H9 (cell line): ENCODE results near the gene ARHGDIB. TPM values are rescaled to one million over a fixed set of nuclear protein-coding genes. Genes with fewer than 3 reads are reported as not detected.

Experiments used
- DNase-seq: peaks from one replicate; pipeline ENCODE4 v3.0.0-alpha.2; 2017
- H2AFZ ChIP-seq: one replicate; pipeline ENCODE4 v1.6.1; 2013; ENCODE audit warnings: mild to moderate bottlenecking, low read length, control low read depth, moderate library complexity
- H2AK5ac ChIP-seq: 2 replicates; pipeline ENCODE4 v1.6.1; 2013; ENCODE audit warnings: low read length, control low read depth, mixed read lengths; ENCODE audit not compliant: insufficient read length
- H2BK120ac ChIP-seq: one replicate; pipeline ENCODE4 v1.6.1; 2013; ENCODE audit warnings: low read depth, mild to moderate bottlenecking, low read length, control low read depth, inconsistent platforms; ENCODE audit not compliant: poor library complexity, severe bottlenecking
- H2BK12ac ChIP-seq: 2 replicates; pipeline ENCODE4 v1.6.1; 2013; ENCODE audit warnings: low read length, control low read depth, mixed read lengths, low read depth; ENCODE audit not compliant: insufficient read length
- H2BK15ac ChIP-seq: 2 replicates; pipeline ENCODE4 v1.6.1; 2013; ENCODE audit warnings: low read depth, low read length, control low read depth
- H2BK20ac ChIP-seq: one replicate; pipeline ENCODE4 v1.6.1; 2013; ENCODE audit warnings: low read depth, mild to moderate bottlenecking, low read length, control low read depth, inconsistent platforms; ENCODE audit not compliant: poor library complexity, severe bottlenecking
- H2BK5ac ChIP-seq: 2 replicates; pipeline ENCODE4 v1.6.1; 2013; ENCODE audit warnings: low read length, control low read depth, mixed read lengths; ENCODE audit not compliant: insufficient read length
- H3K14ac ChIP-seq: 2 replicates; pipeline ENCODE4 v1.6.1; 2013; ENCODE audit warnings: low read length, control low read depth; ENCODE audit not compliant: insufficient read depth
- H3K18ac ChIP-seq: 2 replicates; pipeline ENCODE4 v1.6.1; 2013; ENCODE audit warnings: low read depth, mild to moderate bottlenecking, mixed read lengths, low read length, control low read depth; ENCODE audit not compliant: insufficient read length
- H3K23ac ChIP-seq: 2 replicates; pipeline ENCODE4 v1.6.1; 2013; ENCODE audit warnings: low read length, control low read depth, mixed read lengths, low read depth; ENCODE audit not compliant: insufficient read length
- H3K23me2 ChIP-seq: 2 replicates; pipeline ENCODE4 v1.6.1; 2013; ENCODE audit warnings: low read depth, mild to moderate bottlenecking, mixed read lengths, low read length, control low read depth; ENCODE audit not compliant: insufficient read length, poor library complexity, severe bottlenecking
- H3K27ac ChIP-seq: 2 replicates; pipeline ENCODE4 v1.5.1; 2013; ENCODE audit warnings: low read length, control low read depth, mixed read lengths, low read depth; ENCODE audit not compliant: insufficient read length
- H3K27me3 ChIP-seq: 2 replicates; pipeline ENCODE4 v1.6.1; 2013; ENCODE audit warnings: low read length, control low read depth, inconsistent platforms; ENCODE audit not compliant: insufficient read depth
- H3K4ac ChIP-seq: 2 replicates; pipeline ENCODE4 v1.6.1; 2013; ENCODE audit warnings: low read depth, mild to moderate bottlenecking, control low read depth, inconsistent platforms, low read length, moderate library complexity
- H3K4me1 ChIP-seq: 2 replicates; pipeline ENCODE4 v1.6.1; 2013; ENCODE audit warnings: low read length, control low read depth, inconsistent platforms; ENCODE audit not compliant: insufficient read depth
- H3K4me2 ChIP-seq: 2 replicates; pipeline ENCODE4 v1.6.1; 2013; ENCODE audit warnings: low read length, control low read depth, mixed read lengths; ENCODE audit not compliant: insufficient read length, insufficient read depth
- H3K56ac ChIP-seq: 2 replicates; pipeline ENCODE4 v1.6.1; 2013; ENCODE audit warnings: low read depth, mild to moderate bottlenecking, mixed read lengths, low read length, control low read depth; ENCODE audit not compliant: insufficient read length
- H3K79me1 ChIP-seq: 2 replicates; pipeline ENCODE4 v1.6.1; 2013; ENCODE audit warnings: low read depth, mild to moderate bottlenecking, moderate library complexity, low read length, control low read depth, inconsistent platforms; ENCODE audit not compliant: insufficient read depth, poor library complexity, severe bottlenecking
- H3K79me2 ChIP-seq: 2 replicates; pipeline ENCODE4 v1.6.1; 2013; ENCODE audit warnings: low read length, control low read depth, inconsistent platforms; ENCODE audit not compliant: insufficient read depth
- H3K9ac ChIP-seq: 2 replicates; pipeline ENCODE4 v1.6.1; 2013; ENCODE audit warnings: low read length, control low read depth, mixed read lengths; ENCODE audit not compliant: insufficient read length; ENCODE audit errors: extremely low read depth
- H3K9me3 ChIP-seq: one replicate; pipeline ENCODE4 v1.6.1; 2013; ENCODE audit warnings: low read depth, low read length, inconsistent platforms; ENCODE audit not compliant: control insufficient read depth
- H3T11ph ChIP-seq: one replicate; pipeline ENCODE4 v1.6.1; 2013; ENCODE audit warnings: mild to moderate bottlenecking, low read length, control low read depth, inconsistent platforms
- H4K20me1 ChIP-seq: one replicate; pipeline ENCODE4 v1.6.1; 2013; ENCODE audit not compliant: control insufficient read depth, insufficient read length, insufficient read depth
- H4K5ac ChIP-seq: 2 replicates; pipeline ENCODE4 v1.6.1; 2013; ENCODE audit warnings: low read depth, mild to moderate bottlenecking, mixed read lengths, low read length, control low read depth; ENCODE audit not compliant: insufficient read length
- H4K8ac ChIP-seq: replicated peaks from 2 replicates; pipeline ENCODE4 v1.6.1; 2013; ENCODE audit warnings: low read length, control low read depth, mixed read lengths, low read depth; ENCODE audit not compliant: insufficient read length
- H4K91ac ChIP-seq: 2 replicates; pipeline ENCODE4 v1.6.1; 2013; ENCODE audit warnings: low read depth, mild to moderate bottlenecking, moderate library complexity, mixed read lengths, low read length, control low read depth; ENCODE audit not compliant: insufficient read length
- H3K27ac Mint-ChIP-seq, 3 experiments: 2 replicates in 2 of 3; 3 replicates in 1 of 3; pipeline ENCODE4 v1.8.0; 2020 to 2021; ENCODE audit warnings: mixed read lengths in 3 of 3, mild to moderate bottlenecking in 1 of 3, moderate library complexity in 1 of 3
- H3K27me3 Mint-ChIP-seq: 2 replicates; pipeline ENCODE4 v1.8.0; 2021; ENCODE audit warnings: low read depth, mild to moderate bottlenecking, moderate library complexity, mixed read lengths
- H3K36me3 Mint-ChIP-seq, 3 experiments: 2 replicates in 2 of 3; 3 replicates in 1 of 3; pipeline ENCODE4 v1.8.0; 2020 to 2021; ENCODE audit warnings: low read depth in 3 of 3, mixed read lengths in 3 of 3; ENCODE audit not compliant: insufficient read depth in 1 of 3
- H3K4me1 Mint-ChIP-seq, 2 experiments: 2 replicates each; pipeline ENCODE4 v1.8.0; 2020; ENCODE audit warnings: mixed read lengths in 2 of 2
- H3K4me3 Mint-ChIP-seq, 2 experiments: 2 replicates in 1 of 2; 3 replicates in 1 of 2; pipeline ENCODE4 v1.8.0; 2020 to 2021; ENCODE audit warnings: mild to moderate bottlenecking in 2 of 2, mixed read lengths in 2 of 2, moderate library complexity in 1 of 2
- H3K9me3 Mint-ChIP-seq, 2 experiments: 2 replicates in 1 of 2; 3 replicates in 1 of 2; pipeline ENCODE4 v1.8.0; 2020; ENCODE audit warnings: mild to moderate bottlenecking in 2 of 2, mixed read lengths in 2 of 2, moderate library complexity in 1 of 2
- CTCF ChIP-seq: fragments of 200-600 bp; sonication (generic); conservative IDR thresholded peaks from 3 replicates; pipeline ENCODE4 v1.8.0; 2021; ENCODE audit warnings: antibody characterized with exemption, mild to moderate bottlenecking
- WGBS: extraction: QIAGEN DNeasy Blood & Tissue Kit; methylation state at CpG from one replicate; pipeline ENCODE4 v1.1.7; 2013; ENCODE audit warnings: missing lambda C conversion rate, low lambda C conversion rate, mixed read lengths; ENCODE audit not compliant: insufficient read length; ENCODE audit errors: extremely low coverage; 5-methylcytosine and 5-hydroxymethylcytosine counted together
- total RNA-seq: library from RNA; stranded (reverse); gene quantifications from 2 replicates; pipeline ENCODE4 v1.2.1, GENCODE V29; 2021

The ARHGDIB gene
- total RNA-seq, 1 experiment from 2014 or later: 0.44 TPM

DNA sequence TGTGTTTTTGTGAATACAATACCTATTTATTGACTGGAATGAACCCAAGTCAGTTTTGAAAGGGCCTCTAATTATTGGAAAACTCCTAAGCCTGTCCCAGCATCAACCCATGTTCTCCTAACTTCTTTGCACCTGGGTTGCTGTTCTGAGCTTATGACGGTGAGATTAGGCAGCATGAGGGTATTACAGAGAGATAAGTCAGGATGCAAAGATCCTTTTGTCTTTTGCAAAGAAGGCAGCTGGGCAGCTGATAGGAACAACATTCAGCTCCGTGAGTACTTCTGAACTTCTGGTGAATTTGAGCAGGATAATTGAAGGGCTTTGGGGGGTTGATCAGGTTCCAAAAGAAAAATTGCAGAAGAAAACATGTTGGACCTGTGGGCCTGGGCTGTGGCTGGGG, 11.4 kb upstream of the ARHGDIB start, which contains the start of gene PDE6H:
Gene PDE6H (plus strand): TSS at position 227 of the 400 bp plus-strand sequence. CDS start 4,971 bp downstream, outside the sequence.
- no peaks in the 10 kb centered on the region for H3K23me2 ChIP-seq
- no peak within 1 kb of the TSS for H2AFZ ChIP-seq
- no peak within 1 kb of the TSS for H3K4ac ChIP-seq
- H3K27me3 ChIP-seq: no peaks in the 10 kb centered on the region
- Mint-ChIP-seq H3K27me3 (no peaks in the 10 kb centered on the region), H3K27ac (no peak within 1 kb of the TSS), H3K36me3 (no peaks in the 10 kb centered on the region), H3K4me3 (no peak within 1 kb of the TSS), H3K4me1 (no peaks in the 10 kb centered on the region; a peak in 1 of 4 replicates), H3K9me3 (no peaks in the 10 kb centered on the region)
- no peaks in the 10 kb centered on the region for H4K20me1 ChIP-seq
- H4K5ac ChIP-seq: no peak within 1 kb of the TSS
- no peak within 1 kb of the TSS for H3K56ac ChIP-seq
- H2BK15ac ChIP-seq: no peak within 1 kb of the TSS
- no CpG with 5 or more reads among the region's 2 CpGs for WGBS
- H3K18ac ChIP-seq: no peak within 1 kb of the TSS
- H3T11ph ChIP-seq: no peak within 1 kb of the TSS
- H3K14ac ChIP-seq: no peak within 1 kb of the TSS
- no peaks in the 10 kb centered on the region for H3K79me2 ChIP-seq
- no peak within 1 kb of the TSS for H3K27ac ChIP-seq
- no peak for TF ChIP-seq CTCF
- H2AK5ac ChIP-seq: no peak within 1 kb of the TSS
- no peak within 1 kb of the TSS for H2BK12ac ChIP-seq
- H2BK20ac ChIP-seq: no peak within 1 kb of the TSS
- H4K91ac ChIP-seq: no peak within 1 kb of the TSS
- no peak within 1 kb of the TSS for H3K9ac ChIP-seq
- no peaks in the 10 kb centered on the region for H3K9me3 ChIP-seq
- no peak within 1 kb of the TSS for H2BK120ac ChIP-seq
- no peaks in the 10 kb centered on the region for H3K79me1 ChIP-seq
- H2BK5ac ChIP-seq: no peak within 1 kb of the TSS
- DNase-seq: no peak
- H3K4me1 ChIP-seq: no peaks in the 10 kb centered on the region
- H3K23ac ChIP-seq: no peak within 1 kb of the TSS
- H3K4me2 ChIP-seq: no peak within 1 kb of the TSS
- no peak within 1 kb of the TSS for H4K8ac ChIP-seq
